Osteocyte (in vitro differentiated cells): ENCODE data around the gene OR52H1. TPM values are rescaled to one million over a fixed set of nuclear protein-coding genes. Genes with fewer than 3 reads are reported as not detected.

Experiments
- DNase-seq: peaks from one replicate; pipeline ENCODE4 v3.0.0; 2021; ENCODE audit warnings: mixed read lengths; ENCODE audit not compliant: unreplicated experiment; ENCODE audit errors: extremely low spot score
- H3K27ac Mint-ChIP-seq: one replicate; pipeline ENCODE4 v1.8.0; 2021; ENCODE audit warnings: mild to moderate bottlenecking, mixed read lengths; ENCODE audit not compliant: unreplicated experiment
- H3K27me3 Mint-ChIP-seq: one replicate; pipeline ENCODE4 v1.8.0; 2021; ENCODE audit warnings: mixed read lengths; ENCODE audit not compliant: unreplicated experiment
- H3K36me3 Mint-ChIP-seq: one replicate; pipeline ENCODE4 v1.8.0; 2021; ENCODE audit warnings: mixed read lengths; ENCODE audit not compliant: unreplicated experiment
- H3K4me1 Mint-ChIP-seq: one replicate; pipeline ENCODE4 v1.8.0; 2021; ENCODE audit warnings: mixed read lengths; ENCODE audit not compliant: unreplicated experiment
- H3K4me3 Mint-ChIP-seq: one replicate; pipeline ENCODE4 v1.8.0; 2021; ENCODE audit warnings: mild to moderate bottlenecking, moderate library complexity, mixed read lengths; ENCODE audit not compliant: unreplicated experiment
- H3K9me3 Mint-ChIP-seq: one replicate; pipeline ENCODE4 v1.8.0; 2021; ENCODE audit warnings: mixed read lengths; ENCODE audit not compliant: unreplicated experiment
- total RNA-seq: library from RNA; stranded (reverse); gene quantifications from 2 replicates; pipeline ENCODE4 v1.2.1, GENCODE V29; 2021
- TF ChIP-seq, protein P1 (sequence below): fragments of 200-600 bp; sonication (generic); IDR thresholded peaks from 2 replicates; pipeline ENCODE4 v1.5.0; 2021; ENCODE audit warnings: antibody characterized with exemption, mild to moderate bottlenecking, moderate library complexity

Gene OR52H1
- total RNA-seq, 1 donor from 2014 or later = not detected

DNA sequence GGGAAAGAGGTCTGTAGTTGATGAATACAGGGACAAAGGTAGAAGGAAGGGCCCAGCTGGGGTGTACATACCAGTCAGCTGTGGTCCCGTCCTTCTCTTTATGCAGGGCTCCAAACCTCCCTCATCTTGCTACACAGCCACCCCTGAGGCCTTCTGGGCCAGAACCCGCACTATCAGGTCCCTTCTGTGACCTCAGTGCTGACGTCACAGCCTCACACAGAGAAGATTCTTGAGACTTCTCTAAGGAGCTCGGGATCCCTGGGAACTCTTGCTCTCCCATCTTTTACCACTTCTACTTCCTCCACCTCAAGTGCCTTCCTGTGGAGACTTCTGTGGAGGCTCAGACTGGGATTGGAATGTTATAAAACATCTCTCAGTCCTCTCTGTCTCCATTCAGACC lies 38.5 kb downstream of the OR52H1 start, which contains the start of gene UBQLN3:
TSS of gene UBQLN3 (minus strand) at position 155 of the 400 bp plus-strand sequence. CDS start 399 bp downstream, outside the sequence.
- no peaks in the 10 kb centered on the region for H3K9me3 Mint-ChIP-seq
- no peak within 1 kb of the TSS for H3K4me3 Mint-ChIP-seq
- no peak within 1 kb of the TSS for H3K27ac Mint-ChIP-seq
- no peaks in the 10 kb centered on the region for H3K4me1 Mint-ChIP-seq
- no peak for DNase-seq
- no peaks in the 10 kb centered on the region for H3K36me3 Mint-ChIP-seq
- TF ChIP-seq, protein P1, sequence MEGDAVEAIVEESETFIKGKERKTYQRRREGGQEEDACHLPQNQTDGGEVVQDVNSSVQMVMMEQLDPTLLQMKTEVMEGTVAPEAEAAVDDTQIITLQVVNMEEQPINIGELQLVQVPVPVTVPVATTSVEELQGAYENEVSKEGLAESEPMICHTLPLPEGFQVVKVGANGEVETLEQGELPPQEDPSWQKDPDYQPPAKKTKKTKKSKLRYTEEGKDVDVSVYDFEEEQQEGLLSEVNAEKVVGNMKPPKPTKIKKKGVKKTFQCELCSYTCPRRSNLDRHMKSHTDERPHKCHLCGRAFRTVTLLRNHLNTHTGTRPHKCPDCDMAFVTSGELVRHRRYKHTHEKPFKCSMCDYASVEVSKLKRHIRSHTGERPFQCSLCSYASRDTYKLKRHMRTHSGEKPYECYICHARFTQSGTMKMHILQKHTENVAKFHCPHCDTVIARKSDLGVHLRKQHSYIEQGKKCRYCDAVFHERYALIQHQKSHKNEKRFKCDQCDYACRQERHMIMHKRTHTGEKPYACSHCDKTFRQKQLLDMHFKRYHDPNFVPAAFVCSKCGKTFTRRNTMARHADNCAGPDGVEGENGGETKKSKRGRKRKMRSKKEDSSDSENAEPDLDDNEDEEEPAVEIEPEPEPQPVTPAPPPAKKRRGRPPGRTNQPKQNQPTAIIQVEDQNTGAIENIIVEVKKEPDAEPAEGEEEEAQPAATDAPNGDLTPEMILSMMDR = no peak
- peaks cover 18% of the 10 kb centered on the region for H3K27me3 Mint-ChIP-seq

- H3K4me3 Mint-ChIP-seq = no peak overlapping the region
- no peak for DNase-seq
- H3K9me3 Mint-ChIP-seq = no peaks in the 10 kb centered on the region
- H3K27me3 Mint-ChIP-seq = peaks cover 18% of the 10 kb centered on the region
- TF ChIP-seq, protein P1 = no peak
- H3K4me1 Mint-ChIP-seq = no peaks in the 10 kb centered on the region
- no peaks in the 10 kb centered on the region for H3K36me3 Mint-ChIP-seq
- H3K27ac Mint-ChIP-seq = no peak overlapping the region
Measured at GRCh38 chr11:5508605-5509004, 39.7 kb downstream of the OR52H1 start.

DNA sequence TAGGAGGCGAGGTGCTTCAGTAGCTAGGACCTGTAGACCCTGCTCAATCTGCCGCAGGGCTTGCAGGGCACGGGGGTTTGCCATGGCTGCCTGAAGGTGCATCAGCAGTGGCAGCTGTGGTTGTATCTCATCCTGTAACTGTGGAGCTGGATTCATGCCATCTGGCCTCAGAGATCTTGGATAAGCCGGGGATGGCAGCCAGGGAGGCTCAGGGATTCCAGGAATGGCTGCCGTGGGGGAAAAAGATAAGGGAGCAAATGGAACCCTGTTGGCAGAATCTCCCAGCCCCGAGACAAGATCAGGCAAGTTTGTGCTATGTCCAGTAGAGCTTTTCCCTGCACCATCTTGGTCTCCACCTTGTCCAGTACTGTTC lies 40.4 kb downstream of the OR52H1 start:
- TF ChIP-seq, protein P1 = no peak
- Mint-ChIP-seq H3K27ac (no peak overlapping the region), H3K36me3 (no peaks in the 10 kb centered on the region), H3K4me3 (no peak overlapping the region), H3K27me3 (peaks cover 14% of the 10 kb centered on the region), H3K4me1 (no peaks in the 10 kb centered on the region), H3K9me3 (no peaks in the 10 kb centered on the region)
- DNase-seq = no peak

GRCh38 chr11:5507177-5507932 lies 41.0 kb downstream of the OR52H1 start:
- H3K4me3 Mint-ChIP-seq = no peak overlapping the region

More at GRCh38 chr11:5507177-5507932, 41.0 kb downstream of the OR52H1 start:
- no peak for DNase-seq
- Mint-ChIP-seq H3K36me3 (no peaks in the 10 kb centered on the region), H3K27me3 (peaks cover 12% of the 10 kb centered on the region), H3K4me1 (no peaks in the 10 kb centered on the region), H3K9me3 (no peaks in the 10 kb centered on the region), H3K27ac (no peak overlapping the region)
- TF ChIP-seq, protein P1 = no peak
